Endometrial microvascular endothelial cells (primary cell): ENCODE results near the gene SLC22A31. TPM values are rescaled to one million over a fixed set of nuclear protein-coding genes. Genes with fewer than 3 reads are reported as not detected.
"Not testable (repeated sequence)": the region's sequence is repeated elsewhere in the genome, so short reads cannot be mapped to it uniquely, and the experiment has no call there.

ENCODE experiments used
- in situ Hi-C: cut with HindIII; loops from 2 replicates; pipeline ENCODE4 v1.10.0; 2017; ENCODE audit warnings: low sequenced_read_pairs, low pct_unique_long_range_greater_than_20kb; ENCODE audit errors: inconsistent ontology term
- total RNA-seq: library from RNA; depleted of rRNA; stranded (reverse); fragments of >200 nt; gene quantifications from one replicate; pipeline ENCODE4 v1.2.3, GENCODE V29; 2015; ENCODE audit errors: inconsistent ontology term

Gene SLC22A31
- total RNA-seq, 1 donor from 2014 or later, result not detected

- in situ Hi-C loops, result no loop called here
Measured at GRCh38 chr16:89195521-89196171, 4.7 kb downstream of the SLC22A31 start.

- in situ Hi-C loops, result no loop called here
Measured at GRCh38 chr16:89194340-89195311, 5.7 kb downstream of the SLC22A31 start.

GRCh38 chr16:89193576-89194293 lies 6.6 kb downstream of the SLC22A31 start:
- in situ Hi-C loops, result no loop called here

- in situ Hi-C loops, result no loop called here
Measured at GRCh38 chr16:89192956-89193575, 7.3 kb downstream of the SLC22A31 start.

- in situ Hi-C loops, result not testable (repeated sequence)
Measured at GRCh38 chr16:89192186-89192955, 8.0 kb downstream of the SLC22A31 start.

GRCh38 chr16:89191901-89192185 lies 8.5 kb downstream of the SLC22A31 start:
- in situ Hi-C loops, result no loop called here

- in situ Hi-C loops, result no loop called here
Measured at GRCh38 chr16:89191033-89191900, 9.1 kb downstream of the SLC22A31 start.

- in situ Hi-C loops, result no loop called here
Measured at GRCh38 chr16:89190150-89190958, 10.0 kb downstream of the SLC22A31 start.

GRCh38 chr16:89189358-89190025 lies 10.8 kb downstream of the SLC22A31 start:
- in situ Hi-C loops, result no loop called here

GRCh38 chr16:89188471-89189357 lies 11.6 kb downstream of the SLC22A31 start:
- in situ Hi-C loops, result not testable (repeated sequence)

GRCh38 chr16:89187770-89188392 lies 12.5 kb downstream of the SLC22A31 start:
- in situ Hi-C loops, result no loop called here

- in situ Hi-C loops, result no loop called here
Measured at GRCh38 chr16:89187032-89187769, 13.1 kb downstream of the SLC22A31 start.

GRCh38 chr16:89186593-89187031 lies 13.7 kb downstream of the SLC22A31 start:
- in situ Hi-C loops, result not testable (repeated sequence)

GRCh38 chr16:89185887-89186592 lies 14.3 kb downstream of the SLC22A31 start:
- in situ Hi-C loops, result not testable (repeated sequence)
